Left hindlimb (tissue), 1 donor: Measurements from ENCODE around the gene MECR.

Source experiments
- DNase-seq: peaks from one replicate; pipeline ENCODE4 v3.0.0-alpha.2; 2018

The MECR gene

GRCh38 chr1:29197993-29198392 is 32.7 kb downstream of the MECR start:
- DNase-seq = no peak

- DNase-seq = no peak
Measured at GRCh38 chr1:29197590-29197924, 33.2 kb downstream of the MECR start.

- no peak for DNase-seq
Measured at GRCh38 chr1:29196863-29197589, 33.7 kb downstream of the MECR start.

GRCh38 chr1:29195881-29196291 is 34.8 kb downstream of the MECR start:
- DNase-seq = no peak

GRCh38 chr1:29193879-29194455 is 36.8 kb downstream of the MECR start:
- DNase-seq = no peak

- DNase-seq = no peak
Measured at GRCh38 chr1:29190718-29191117, 40.0 kb downstream of the MECR start.

GRCh38 chr1:29186707-29187106 is 44.0 kb downstream of the MECR start:
- DNase-seq = no peak

- DNase-seq = no peak
Measured at GRCh38 chr1:29186252-29186651, 44.5 kb downstream of the MECR start.

GRCh38 chr1:29183287-29183686 is 47.4 kb downstream of the MECR start:
- no peak for DNase-seq

- DNase-seq = peak; percentile 99
Measured at GRCh38 chr1:29181413-29182225, 49.1 kb downstream of the MECR start, which contains the start of gene SRSF4. Gene SRSF4, minus strand, starts transcription at chr1:29181900. Its CDS starts 148 bp downstream, at chr1:29181752.

- DNase-seq = no peak
Measured at GRCh38 chr1:29180497-29181412, 50.0 kb downstream of the MECR start.

- DNase-seq = no peak
Measured at GRCh38 chr1:29179641-29180184, 51.0 kb downstream of the MECR start.

- DNase-seq = no peak
Measured at GRCh38 chr1:29177022-29177705, 53.6 kb downstream of the MECR start.

GRCh38 chr1:29176576-29176975 is 54.2 kb downstream of the MECR start:
- no peak for DNase-seq

GRCh38 chr1:29172415-29172939 is 58.3 kb downstream of the MECR start:
- DNase-seq = no peak

GRCh38 chr1:29171521-29171920 is 59.2 kb downstream of the MECR start:
- no peak for DNase-seq

GRCh38 chr1:29171089-29171488 is 59.6 kb downstream of the MECR start:
- DNase-seq = no peak

- no peak for DNase-seq
Measured at GRCh38 chr1:29169976-29170375, 60.8 kb downstream of the MECR start.

- no peak for DNase-seq
Measured at GRCh38 chr1:29167904-29168303, 62.8 kb downstream of the MECR start.

GRCh38 chr1:29166291-29166878 is 64.3 kb downstream of the MECR start:
- no peak for DNase-seq

- no peak for DNase-seq
Measured at GRCh38 chr1:29164588-29164987, 66.1 kb downstream of the MECR start.
